ENCODE results near the gene HSF5. TPM values are rescaled to one million over a fixed set of nuclear protein-coding genes. Genes with fewer than 3 reads are reported as not detected.

Gene HSF5
- total and polyA plus RNA-seq, 4 donors, result 0.09 to 0.17 TPM; not detected in 2

DNA sequence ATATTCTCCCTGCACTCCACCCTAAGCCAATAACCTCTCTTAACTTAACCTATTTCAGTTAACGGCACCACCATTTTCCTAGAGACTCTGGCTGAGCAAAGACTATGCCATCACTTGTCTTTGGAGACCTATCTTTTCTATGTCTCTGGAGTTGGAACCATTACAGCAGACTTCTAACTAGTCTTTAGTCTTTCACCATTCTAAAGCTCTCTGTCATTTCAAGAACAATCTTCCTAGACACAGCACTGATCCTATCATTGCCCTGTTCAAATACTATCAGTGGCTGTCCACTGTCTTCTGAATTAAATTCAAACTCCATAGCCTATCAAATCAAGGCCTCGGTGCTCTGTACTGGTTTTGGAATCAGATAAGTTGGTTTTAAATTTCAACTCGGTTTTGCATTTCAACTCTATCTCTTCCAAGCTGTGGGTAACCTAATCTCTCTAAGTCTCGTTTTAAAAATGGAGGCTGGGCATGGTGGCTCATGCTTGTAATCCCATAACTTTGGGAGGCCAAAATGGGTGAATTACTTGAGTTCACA lies 102.8 kb downstream of the HSF5 start (continued):
- TF ChIP-seq, protein P1, sequence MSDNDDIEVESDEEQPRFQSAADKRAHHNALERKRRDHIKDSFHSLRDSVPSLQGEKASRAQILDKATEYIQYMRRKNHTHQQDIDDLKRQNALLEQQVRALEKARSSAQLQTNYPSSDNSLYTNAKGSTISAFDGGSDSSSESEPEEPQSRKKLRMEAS (IDR thresholded peaks at IDR 0.05), result no peak
- no peak for TF ChIP-seq EGR1 (IDR thresholded peaks at IDR 0.05; ENCODE audit: low read depth in 2 of 2)

DNA sequence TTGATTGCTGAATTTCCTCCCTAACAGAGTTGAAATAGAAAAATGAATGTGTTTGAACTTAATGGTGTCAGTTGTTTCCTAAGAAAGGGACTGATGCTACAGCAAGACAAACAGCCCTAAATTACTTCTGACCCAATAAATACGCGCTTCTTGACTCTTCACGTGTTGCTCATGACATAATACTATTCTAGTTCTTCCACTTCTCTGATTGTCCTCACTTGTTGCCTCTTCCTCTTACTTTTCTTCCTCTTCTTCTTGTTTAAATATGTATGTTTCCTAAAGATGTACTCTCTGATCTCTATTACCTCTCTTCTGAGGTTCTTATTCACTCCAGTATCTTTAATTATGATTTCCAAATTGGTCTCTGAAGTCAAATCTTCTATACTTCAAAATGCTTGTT lies 103.3 kb downstream of the HSF5 start:
- no peak overlapping the region for H3K9ac ChIP-seq (ENCODE audit: low read depth in 1 of 2, low read length in 2 of 2)
- no peaks in the 10 kb centered on the region for H3K9me3 ChIP-seq (ENCODE audit: control insufficient read depth in 4 of 4, low read length in 3 of 4)
- no peak overlapping the region for H3K4me3 ChIP-seq (ENCODE audit: low read depth in 1 of 3, low read length in 3 of 3)
- H3K27ac ChIP-seq (ENCODE audit: low read depth in 1 of 2, low read length in 2 of 2), result peak overlapping the region in 1 of 2 donors; percentile 56
- WGBS, result 58% methylated on average over 3 of the region's 3 CpGs
- no peak for DNase-seq (ENCODE audit: low spot score)
- TF ChIP-seq TAF1 (conservative IDR thresholded peaks at IDR 0.05), result no peak
- TF ChIP-seq EGR1 (IDR thresholded peaks at IDR 0.05; ENCODE audit: low read depth in 2 of 2), result no peak
- TF ChIP-seq, protein P1 (IDR thresholded peaks at IDR 0.05), result no peak
- H3K4me1 ChIP-seq (ENCODE audit: control insufficient read depth in 4 of 4, insufficient read depth in 4 of 4, low read length in 3 of 4), result peaks cover 21 to 82% (median 74%) of the 10 kb centered on the region in 4 donors
- H3K36me3 ChIP-seq (ENCODE audit: control insufficient read depth in 4 of 4, insufficient read depth in 3 of 4, low read depth in 1 of 4, low read length in 3 of 4), result no peaks in the 10 kb centered on the region
- H3K27me3 ChIP-seq (ENCODE audit: control insufficient read depth in 4 of 4, insufficient read depth in 4 of 4, low read length in 3 of 4), result no peaks in the 10 kb centered on the region

- H3K9ac ChIP-seq (ENCODE audit: low read depth in 1 of 2, low read length in 2 of 2), result peak overlapping the region in 1 of 2 donors; percentile 44
- no peaks in the 10 kb centered on the region for H3K36me3 ChIP-seq (ENCODE audit: control insufficient read depth in 4 of 4, insufficient read depth in 3 of 4, low read depth in 1 of 4, low read length in 3 of 4)
- peak overlapping the region; percentile 12 to 76 for H3K27ac ChIP-seq (ENCODE audit: low read depth in 1 of 2, low read length in 2 of 2)
- no peaks in the 10 kb centered on the region for H3K9me3 ChIP-seq (ENCODE audit: control insufficient read depth in 4 of 4, low read length in 3 of 4)
- no peak overlapping the region for H3K4me3 ChIP-seq (ENCODE audit: low read depth in 1 of 3, low read length in 3 of 3)
- H3K27me3 ChIP-seq (ENCODE audit: control insufficient read depth in 4 of 4, insufficient read depth in 4 of 4, low read length in 3 of 4), result no peaks in the 10 kb centered on the region
- WGBS, result 33% methylated on average over 4 of the region's 4 CpGs
- peaks cover 22 to 81% (median 69%) of the 10 kb centered on the region in 4 donors for H3K4me1 ChIP-seq (ENCODE audit: control insufficient read depth in 4 of 4, insufficient read depth in 4 of 4, low read length in 3 of 4)
- TF ChIP-seq NR2F2 (IDR thresholded peaks at IDR 0.05) (peak; percentile 60), FOXA1 (IDR thresholded peaks at IDR 0.05) (no peak), TAF1 (conservative IDR thresholded peaks at IDR 0.05) (no peak), RAD21 (IDR thresholded peaks at IDR 0.05) (peak in 1 of 2 donors; percentile 47), ATF3 (IDR thresholded peaks at IDR 0.05) (peak; percentile 22), HNF4A (conservative IDR thresholded peaks at IDR 0.05) (peak; percentile 89 to 94), JUND (IDR thresholded peaks at IDR 0.05) (peak in 1 of 2 donors; percentile 62), EGR1 (IDR thresholded peaks at IDR 0.05; ENCODE audit: low read depth in 2 of 2) (no peak), GABPA (IDR thresholded peaks at IDR 0.05 in 1 of 2, conservative IDR thresholded peaks at IDR 0.05 in 1 of 2) (peak; percentile 24 to 48), FOXA2 (IDR thresholded peaks at IDR 0.05) (peak; percentile 40), HNF4G (IDR thresholded peaks at IDR 0.05) (peak; percentile 72), RXRA (IDR thresholded peaks at IDR 0.05) (peak; percentile 84 to 88), YY1 (IDR thresholded peaks at IDR 0.05) (no peak), SP1 (IDR thresholded peaks at IDR 0.05) (peak; percentile 75)
- TF ChIP-seq, protein P2, sequence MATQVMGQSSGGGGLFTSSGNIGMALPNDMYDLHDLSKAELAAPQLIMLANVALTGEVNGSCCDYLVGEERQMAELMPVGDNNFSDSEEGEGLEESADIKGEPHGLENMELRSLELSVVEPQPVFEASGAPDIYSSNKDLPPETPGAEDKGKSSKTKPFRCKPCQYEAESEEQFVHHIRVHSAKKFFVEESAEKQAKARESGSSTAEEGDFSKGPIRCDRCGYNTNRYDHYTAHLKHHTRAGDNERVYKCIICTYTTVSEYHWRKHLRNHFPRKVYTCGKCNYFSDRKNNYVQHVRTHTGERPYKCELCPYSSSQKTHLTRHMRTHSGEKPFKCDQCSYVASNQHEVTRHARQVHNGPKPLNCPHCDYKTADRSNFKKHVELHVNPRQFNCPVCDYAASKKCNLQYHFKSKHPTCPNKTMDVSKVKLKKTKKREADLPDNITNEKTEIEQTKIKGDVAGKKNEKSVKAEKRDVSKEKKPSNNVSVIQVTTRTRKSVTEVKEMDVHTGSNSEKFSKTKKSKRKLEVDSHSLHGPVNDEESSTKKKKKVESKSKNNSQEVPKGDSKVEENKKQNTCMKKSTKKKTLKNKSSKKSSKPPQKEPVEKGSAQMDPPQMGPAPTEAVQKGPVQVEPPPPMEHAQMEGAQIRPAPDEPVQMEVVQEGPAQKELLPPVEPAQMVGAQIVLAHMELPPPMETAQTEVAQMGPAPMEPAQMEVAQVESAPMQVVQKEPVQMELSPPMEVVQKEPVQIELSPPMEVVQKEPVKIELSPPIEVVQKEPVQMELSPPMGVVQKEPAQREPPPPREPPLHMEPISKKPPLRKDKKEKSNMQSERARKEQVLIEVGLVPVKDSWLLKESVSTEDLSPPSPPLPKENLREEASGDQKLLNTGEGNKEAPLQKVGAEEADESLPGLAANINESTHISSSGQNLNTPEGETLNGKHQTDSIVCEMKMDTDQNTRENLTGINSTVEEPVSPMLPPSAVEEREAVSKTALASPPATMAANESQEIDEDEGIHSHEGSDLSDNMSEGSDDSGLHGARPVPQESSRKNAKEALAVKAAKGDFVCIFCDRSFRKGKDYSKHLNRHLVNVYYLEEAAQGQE (IDR thresholded peaks at IDR 0.05), result no peak
- TF ChIP-seq, protein P3, sequence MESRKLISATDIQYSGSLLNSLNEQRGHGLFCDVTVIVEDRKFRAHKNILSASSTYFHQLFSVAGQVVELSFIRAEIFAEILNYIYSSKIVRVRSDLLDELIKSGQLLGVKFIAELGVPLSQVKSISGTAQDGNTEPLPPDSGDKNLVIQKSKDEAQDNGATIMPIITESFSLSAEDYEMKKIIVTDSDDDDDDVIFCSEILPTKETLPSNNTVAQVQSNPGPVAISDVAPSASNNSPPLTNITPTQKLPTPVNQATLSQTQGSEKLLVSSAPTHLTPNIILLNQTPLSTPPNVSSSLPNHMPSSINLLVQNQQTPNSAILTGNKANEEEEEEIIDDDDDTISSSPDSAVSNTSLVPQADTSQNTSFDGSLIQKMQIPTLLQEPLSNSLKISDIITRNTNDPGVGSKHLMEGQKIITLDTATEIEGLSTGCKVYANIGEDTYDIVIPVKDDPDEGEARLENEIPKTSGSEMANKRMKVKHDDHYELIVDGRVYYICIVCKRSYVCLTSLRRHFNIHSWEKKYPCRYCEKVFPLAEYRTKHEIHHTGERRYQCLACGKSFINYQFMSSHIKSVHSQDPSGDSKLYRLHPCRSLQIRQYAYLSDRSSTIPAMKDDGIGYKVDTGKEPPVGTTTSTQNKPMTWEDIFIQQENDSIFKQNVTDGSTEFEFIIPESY (IDR thresholded peaks at IDR 0.05), result peak; percentile 17
- TF ChIP-seq, protein P4, sequence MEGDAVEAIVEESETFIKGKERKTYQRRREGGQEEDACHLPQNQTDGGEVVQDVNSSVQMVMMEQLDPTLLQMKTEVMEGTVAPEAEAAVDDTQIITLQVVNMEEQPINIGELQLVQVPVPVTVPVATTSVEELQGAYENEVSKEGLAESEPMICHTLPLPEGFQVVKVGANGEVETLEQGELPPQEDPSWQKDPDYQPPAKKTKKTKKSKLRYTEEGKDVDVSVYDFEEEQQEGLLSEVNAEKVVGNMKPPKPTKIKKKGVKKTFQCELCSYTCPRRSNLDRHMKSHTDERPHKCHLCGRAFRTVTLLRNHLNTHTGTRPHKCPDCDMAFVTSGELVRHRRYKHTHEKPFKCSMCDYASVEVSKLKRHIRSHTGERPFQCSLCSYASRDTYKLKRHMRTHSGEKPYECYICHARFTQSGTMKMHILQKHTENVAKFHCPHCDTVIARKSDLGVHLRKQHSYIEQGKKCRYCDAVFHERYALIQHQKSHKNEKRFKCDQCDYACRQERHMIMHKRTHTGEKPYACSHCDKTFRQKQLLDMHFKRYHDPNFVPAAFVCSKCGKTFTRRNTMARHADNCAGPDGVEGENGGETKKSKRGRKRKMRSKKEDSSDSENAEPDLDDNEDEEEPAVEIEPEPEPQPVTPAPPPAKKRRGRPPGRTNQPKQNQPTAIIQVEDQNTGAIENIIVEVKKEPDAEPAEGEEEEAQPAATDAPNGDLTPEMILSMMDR (IDR thresholded peaks at IDR 0.05; ENCODE audit: low read depth, low read length, missing input control), result no peak
- TF ChIP-seq, protein P1 (IDR thresholded peaks at IDR 0.05), result peak; percentile 65
- DNase-seq (ENCODE audit: low spot score), result no peak
Observed at GRCh38 chr17:58383892-58384462, 104.2 kb downstream of the HSF5 start.

Data from liver (tissue), 9 donors.